ENCODE results near the gene WDR33.

The WDR33 gene

GRCh38 chr2:127852388-127852787 is 41.4 kb upstream of the WDR33 start:
- DNase-seq (ENCODE audit: extremely low read depth, insufficient read length) = no peak
- TF ChIP-seq CTCF (IDR thresholded peaks at IDR 0.05; ENCODE audit: insufficient read depth, low read length, poor library complexity, severe bottlenecking) = no peak
- Histone ChIP-seq H3K4me3 (replicated peaks; ENCODE audit: low read depth, low read length) (no peak overlapping the region), H3K36me3 (ENCODE audit: control insufficient read depth, insufficient read depth, low read length) (peaks cover 14% of the 10 kb centered on the region), H3K27me3 (replicated peaks; ENCODE audit: control insufficient read depth, insufficient read depth, low read length) (no peaks in the 10 kb centered on the region)

- TF ChIP-seq CTCF (IDR thresholded peaks at IDR 0.05; ENCODE audit: insufficient read depth, low read length, poor library complexity, severe bottlenecking) = no peak
- no peak for DNase-seq (ENCODE audit: extremely low read depth, insufficient read length)
- Histone ChIP-seq H3K27me3 (replicated peaks; ENCODE audit: control insufficient read depth, insufficient read depth, low read length) (no peaks in the 10 kb centered on the region), H3K36me3 (ENCODE audit: control insufficient read depth, insufficient read depth, low read length) (peaks cover 19% of the 10 kb centered on the region), H3K4me3 (replicated peaks; ENCODE audit: low read depth, low read length) (no peak overlapping the region)
Measured at GRCh38 chr2:127847931-127848330, 37.0 kb upstream of the WDR33 start.

GRCh38 chr2:127844973-127845372 is 34.0 kb upstream of the WDR33 start:
- peaks cover 15% of the 10 kb centered on the region for H3K36me3 ChIP-seq (ENCODE audit: control insufficient read depth, insufficient read depth, low read length)
- no peak overlapping the region for H3K4me3 ChIP-seq (replicated peaks; ENCODE audit: low read depth, low read length)
- no peak for DNase-seq (ENCODE audit: extremely low read depth, insufficient read length)
- H3K27me3 ChIP-seq (replicated peaks; ENCODE audit: control insufficient read depth, insufficient read depth, low read length) = no peaks in the 10 kb centered on the region
- TF ChIP-seq CTCF (IDR thresholded peaks at IDR 0.05; ENCODE audit: insufficient read depth, low read length, poor library complexity, severe bottlenecking) = no peak

GRCh38 chr2:127843677-127844076 is 32.7 kb upstream of the WDR33 start:
- no peak for TF ChIP-seq CTCF (IDR thresholded peaks at IDR 0.05; ENCODE audit: insufficient read depth, low read length, poor library complexity, severe bottlenecking)
- Histone ChIP-seq H3K4me3 (replicated peaks; ENCODE audit: low read depth, low read length) (no peak overlapping the region), H3K27me3 (replicated peaks; ENCODE audit: control insufficient read depth, insufficient read depth, low read length) (no peaks in the 10 kb centered on the region), H3K36me3 (ENCODE audit: control insufficient read depth, insufficient read depth, low read length) (peaks cover 12% of the 10 kb centered on the region)
- DNase-seq (ENCODE audit: extremely low read depth, insufficient read length) = no peak

- Histone ChIP-seq H3K27me3 (replicated peaks; ENCODE audit: control insufficient read depth, insufficient read depth, low read length) (no peaks in the 10 kb centered on the region), H3K4me3 (replicated peaks; ENCODE audit: low read depth, low read length) (no peak overlapping the region), H3K36me3 (ENCODE audit: control insufficient read depth, insufficient read depth, low read length) (peaks cover under 1% of the 10 kb centered on the region)
- TF ChIP-seq CTCF (IDR thresholded peaks at IDR 0.05; ENCODE audit: insufficient read depth, low read length, poor library complexity, severe bottlenecking) = no peak
- no peak for DNase-seq (ENCODE audit: extremely low read depth, insufficient read length)
Measured at GRCh38 chr2:127841466-127842178, 30.7 kb upstream of the WDR33 start.

GRCh38 chr2:127840893-127841292 is 29.9 kb upstream of the WDR33 start:
- Histone ChIP-seq H3K27me3 (replicated peaks; ENCODE audit: control insufficient read depth, insufficient read depth, low read length) (no peaks in the 10 kb centered on the region), H3K36me3 (ENCODE audit: control insufficient read depth, insufficient read depth, low read length) (no peaks in the 10 kb centered on the region), H3K4me3 (replicated peaks; ENCODE audit: low read depth, low read length) (no peak overlapping the region)
- no peak for DNase-seq (ENCODE audit: extremely low read depth, insufficient read length)
- TF ChIP-seq CTCF (IDR thresholded peaks at IDR 0.05; ENCODE audit: insufficient read depth, low read length, poor library complexity, severe bottlenecking) = no peak
